OCI-LY3 (cell line): Measurements from ENCODE around the gene THRAP3.

Experiments
- CTCF ChIP-seq: fragments of 200-600, 300-600 bp; sonication (generic); IDR thresholded peaks from 2 replicates; pipeline ENCODE4 v1.5.1; 2014; ENCODE audit warnings: antibody characterized with exemption, low read length, low read depth
- EZH2phosphoT487 ChIP-seq: fragments of 200-600 bp; shearing (Covaris generic); IDR thresholded peaks from 2 replicates; pipeline ENCODE4 v1.6.1; 2018; ENCODE audit warnings: antibody characterized with exemption, mixed run types, low read depth

- TF ChIP-seq EZH2phosphoT487 = no peak
- TF ChIP-seq CTCF = no peak
Measured at GRCh38 chr1:36217670-36218069, 6.6 kb upstream of the THRAP3 start.
